Measurements from ENCODE around the gene SYCP3.

DNA sequence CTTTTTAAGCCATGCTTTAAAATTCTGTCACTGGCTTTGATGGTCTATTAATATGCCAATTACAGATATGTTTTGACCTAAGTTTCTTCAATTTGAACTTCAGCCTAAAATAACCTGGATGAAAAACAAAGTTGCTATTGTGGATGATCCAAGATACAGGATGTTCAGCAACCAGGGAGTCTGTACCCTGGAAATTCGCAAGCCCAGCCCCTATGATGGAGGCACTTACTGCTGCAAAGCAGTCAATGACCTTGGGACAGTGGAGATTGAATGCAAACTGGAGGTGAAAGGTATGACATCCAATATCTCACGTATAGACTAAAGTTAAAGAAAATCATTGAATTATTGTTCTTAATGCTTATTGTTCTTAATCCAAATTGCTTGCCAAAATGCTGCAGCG lies 59.0 kb downstream of the SYCP3 start:
- TF ChIP-seq EP300 (conservative IDR thresholded peaks at IDR 0.05; ENCODE audit: poor library complexity, severe bottlenecking) (no peak), REST (IDR thresholded peaks at IDR 0.05; ENCODE audit: borderline replicate concordance) (no peak), POLR2AphosphoS5 (IDR thresholded peaks at IDR 0.05) (no peak), RAD21 (conservative IDR thresholded peaks at IDR 0.05) (no peak), EZH2 (IDR thresholded peaks at IDR 0.05; ENCODE audit: borderline replicate concordance, insufficient read depth, low read length, poor library complexity, severe bottlenecking) (no peak), SMC3 (conservative IDR thresholded peaks at IDR 0.05; ENCODE audit: poor library complexity) (no peak)
- TF ChIP-seq, protein P1, sequence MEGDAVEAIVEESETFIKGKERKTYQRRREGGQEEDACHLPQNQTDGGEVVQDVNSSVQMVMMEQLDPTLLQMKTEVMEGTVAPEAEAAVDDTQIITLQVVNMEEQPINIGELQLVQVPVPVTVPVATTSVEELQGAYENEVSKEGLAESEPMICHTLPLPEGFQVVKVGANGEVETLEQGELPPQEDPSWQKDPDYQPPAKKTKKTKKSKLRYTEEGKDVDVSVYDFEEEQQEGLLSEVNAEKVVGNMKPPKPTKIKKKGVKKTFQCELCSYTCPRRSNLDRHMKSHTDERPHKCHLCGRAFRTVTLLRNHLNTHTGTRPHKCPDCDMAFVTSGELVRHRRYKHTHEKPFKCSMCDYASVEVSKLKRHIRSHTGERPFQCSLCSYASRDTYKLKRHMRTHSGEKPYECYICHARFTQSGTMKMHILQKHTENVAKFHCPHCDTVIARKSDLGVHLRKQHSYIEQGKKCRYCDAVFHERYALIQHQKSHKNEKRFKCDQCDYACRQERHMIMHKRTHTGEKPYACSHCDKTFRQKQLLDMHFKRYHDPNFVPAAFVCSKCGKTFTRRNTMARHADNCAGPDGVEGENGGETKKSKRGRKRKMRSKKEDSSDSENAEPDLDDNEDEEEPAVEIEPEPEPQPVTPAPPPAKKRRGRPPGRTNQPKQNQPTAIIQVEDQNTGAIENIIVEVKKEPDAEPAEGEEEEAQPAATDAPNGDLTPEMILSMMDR (IDR thresholded peaks at IDR 0.05; ENCODE audit: poor library complexity, severe bottlenecking), result no peak
